ENCODE results near the gene USP13. TPM values are rescaled to one million over a fixed set of nuclear protein-coding genes. Genes with fewer than 3 reads are reported as not detected.

USP13 gene
- total RNA-seq, 1 experiment from 2014 or later: 22.7 TPM

GRCh38 chr3:179796421-179796820 is 143.6 kb downstream of the USP13 start:
- ATAC-seq (no peak), DNase-seq (ENCODE audit: low read depth, low spot score) (no peak)
- Histone ChIP-seq H3K27me3 (ENCODE audit: insufficient read depth, low read length) (no peaks in the 10 kb centered on the region), H3K79me2 (ENCODE audit: insufficient read depth, low read length) (no peaks in the 10 kb centered on the region), H2AFZ (ENCODE audit: low read depth, low read length, poor library complexity, severe bottlenecking) (no peak overlapping the region), H4K20me1 (ENCODE audit: insufficient read depth) (no peaks in the 10 kb centered on the region), H3K36me3 (ENCODE audit: control insufficient read depth in 1 of 2, insufficient read depth in 2 of 2, low read length in 2 of 2) (no peaks in the 10 kb centered on the region), H3K9ac (ENCODE audit: low read length) (no peak overlapping the region), H3K4me1 (ENCODE audit: control insufficient read depth in 1 of 2, insufficient read depth in 2 of 2, low read length in 2 of 2) (no peaks in the 10 kb centered on the region), H3K9me2 (ENCODE audit: insufficient read depth) (no peaks in the 10 kb centered on the region), H3K9me3 (ENCODE audit: control insufficient read depth in 1 of 2, insufficient read depth in 1 of 2, low read depth in 1 of 2, low read length in 2 of 2) (no peaks in the 10 kb centered on the region), H3K4me3 (replicated peaks in 1 of 2; ENCODE audit: low read depth in 1 of 2, low read length in 2 of 2) (no peak overlapping the region), H3K4me2 (ENCODE audit: low read length) (no peak overlapping the region), H3K27ac (ENCODE audit: low read depth, low read length) (no peak overlapping the region)
- ChIA-PET RAD21 (ENCODE audit: low non-redundant PET in 1 of 2, low total read pairs in 2 of 2, uncharacterized antibody in 2 of 2, unreplicated experiment in 2 of 2) (no interaction called here), CTCF (no interaction called here), POLR2A (no interaction called here)
- intact Hi-C loops (cut with micrococcal nuclease): no loop called here
- TF ChIP-seq ELF1 (IDR thresholded peaks at IDR 0.05; ENCODE audit: borderline replicate concordance, low read depth) (no peak), EGR1 (IDR thresholded peaks at IDR 0.05; ENCODE audit: low read depth) (no peak), SP1 (IDR thresholded peaks at IDR 0.05; ENCODE audit: low read depth) (no peak), YY1 (IDR thresholded peaks at IDR 0.05; ENCODE audit: extremely low read depth, insufficient replicate concordance, low read depth, low read length) (no peak)
- no TSS peak for BruUV-seq (replicated peaks)

DNA sequence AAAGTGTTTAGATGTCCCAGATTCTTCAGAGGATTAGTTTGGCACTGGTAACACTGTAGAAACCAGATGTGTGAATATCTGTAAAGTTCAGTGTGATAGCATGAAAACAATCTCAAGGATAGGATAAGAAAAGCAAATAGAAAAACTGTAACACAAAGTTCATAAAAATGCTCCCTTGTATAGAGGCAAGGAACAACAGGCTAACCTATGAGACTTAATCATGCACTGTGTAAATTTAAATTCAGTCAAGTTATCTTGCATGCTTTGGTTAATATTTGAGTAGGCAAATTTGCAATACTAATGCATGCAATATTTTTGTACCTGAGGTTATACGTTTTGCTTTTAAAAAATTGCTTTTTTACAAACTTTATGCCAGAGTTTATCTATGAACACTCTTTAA is 144.4 kb downstream of the USP13 start:
- no peak overlapping the region for H3K4me2 ChIP-seq (ENCODE audit: low read length)
- ATAC-seq: no peak
- no peaks in the 10 kb centered on the region for H4K20me1 ChIP-seq (ENCODE audit: insufficient read depth)
- ChIA-PET RAD21 (ENCODE audit: low non-redundant PET in 1 of 2, low total read pairs in 2 of 2, uncharacterized antibody in 2 of 2, unreplicated experiment in 2 of 2) (no interaction called here), POLR2A (no interaction called here), CTCF (no interaction called here)
- H3K9me3 ChIP-seq (ENCODE audit: control insufficient read depth in 1 of 2, insufficient read depth in 1 of 2, low read depth in 1 of 2, low read length in 2 of 2): no peaks in the 10 kb centered on the region
- no peak overlapping the region for H3K9ac ChIP-seq (ENCODE audit: low read length)
- H3K4me3 ChIP-seq (replicated peaks in 1 of 2; ENCODE audit: low read depth in 1 of 2, low read length in 2 of 2): no peak overlapping the region
- no peaks in the 10 kb centered on the region for H3K27me3 ChIP-seq (ENCODE audit: insufficient read depth, low read length)
- intact Hi-C loops (cut with micrococcal nuclease): no loop called here
- H2AFZ ChIP-seq (ENCODE audit: low read depth, low read length, poor library complexity, severe bottlenecking): no peak overlapping the region
- no peaks in the 10 kb centered on the region for H3K9me2 ChIP-seq (ENCODE audit: insufficient read depth)
- no peaks in the 10 kb centered on the region for H3K79me2 ChIP-seq (ENCODE audit: insufficient read depth, low read length)
- no TSS peak for BruUV-seq (replicated peaks)
- TF ChIP-seq, protein P1, sequence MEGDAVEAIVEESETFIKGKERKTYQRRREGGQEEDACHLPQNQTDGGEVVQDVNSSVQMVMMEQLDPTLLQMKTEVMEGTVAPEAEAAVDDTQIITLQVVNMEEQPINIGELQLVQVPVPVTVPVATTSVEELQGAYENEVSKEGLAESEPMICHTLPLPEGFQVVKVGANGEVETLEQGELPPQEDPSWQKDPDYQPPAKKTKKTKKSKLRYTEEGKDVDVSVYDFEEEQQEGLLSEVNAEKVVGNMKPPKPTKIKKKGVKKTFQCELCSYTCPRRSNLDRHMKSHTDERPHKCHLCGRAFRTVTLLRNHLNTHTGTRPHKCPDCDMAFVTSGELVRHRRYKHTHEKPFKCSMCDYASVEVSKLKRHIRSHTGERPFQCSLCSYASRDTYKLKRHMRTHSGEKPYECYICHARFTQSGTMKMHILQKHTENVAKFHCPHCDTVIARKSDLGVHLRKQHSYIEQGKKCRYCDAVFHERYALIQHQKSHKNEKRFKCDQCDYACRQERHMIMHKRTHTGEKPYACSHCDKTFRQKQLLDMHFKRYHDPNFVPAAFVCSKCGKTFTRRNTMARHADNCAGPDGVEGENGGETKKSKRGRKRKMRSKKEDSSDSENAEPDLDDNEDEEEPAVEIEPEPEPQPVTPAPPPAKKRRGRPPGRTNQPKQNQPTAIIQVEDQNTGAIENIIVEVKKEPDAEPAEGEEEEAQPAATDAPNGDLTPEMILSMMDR (IDR thresholded peaks at IDR 0.05 in 2 of 3, conservative IDR thresholded peaks at IDR 0.05 in 1 of 3; ENCODE audit: borderline replicate concordance in 1 of 3, insufficient read depth in 1 of 3, low read depth in 2 of 3, low read length in 2 of 3): no peak
- TF ChIP-seq EZH2 (IDR thresholded peaks at IDR 0.05): no peak
- TF ChIP-seq SIN3A (IDR thresholded peaks at IDR 0.05; ENCODE audit: low read depth): no peak
- TF ChIP-seq JUND (IDR thresholded peaks at IDR 0.05): no peak
- TF ChIP-seq ZFX (IDR thresholded peaks at IDR 0.05): no peak
- TF ChIP-seq POLR2AphosphoS5 (IDR thresholded peaks at IDR 0.05; ENCODE audit: low read depth, low read length): no peak
- TF ChIP-seq ZBTB33 (IDR thresholded peaks at IDR 0.05; ENCODE audit: extremely low read depth, insufficient replicate concordance, low read length): no peak
- TF ChIP-seq EZH2phosphoT487 (IDR thresholded peaks at IDR 0.05; ENCODE audit: borderline replicate concordance): no peak
- no peak for TF ChIP-seq ATF3 (IDR thresholded peaks at IDR 0.05)
- TF ChIP-seq SP1 (IDR thresholded peaks at IDR 0.05; ENCODE audit: low read depth): no peak
- TF ChIP-seq CBX3 (IDR thresholded peaks at IDR 0.05; ENCODE audit: low read depth): no peak
- no peak for TF ChIP-seq SRF (IDR thresholded peaks at IDR 0.05; ENCODE audit: low read depth)
- TF ChIP-seq RAD21 (IDR thresholded peaks at IDR 0.05; ENCODE audit: low read depth): no peak
- no peak for TF ChIP-seq POLR2A (IDR thresholded peaks at IDR 0.05; ENCODE audit: borderline replicate concordance, extremely low read depth, insufficient read depth, insufficient read length)
- TF ChIP-seq ZNF274 (IDR thresholded peaks at IDR 0.05; ENCODE audit: low read depth, low read length): no peak
- TF ChIP-seq CEBPB (IDR thresholded peaks at IDR 0.05; ENCODE audit: low read depth): no peak
- TF ChIP-seq TCF7L2 (IDR thresholded peaks at IDR 0.05; ENCODE audit: borderline replicate concordance, extremely low read depth, insufficient read depth, insufficient read length): no peak
- no peak overlapping the region for H3K27ac ChIP-seq (ENCODE audit: low read depth, low read length)
- H3K4me1 ChIP-seq (ENCODE audit: control insufficient read depth in 1 of 2, insufficient read depth in 2 of 2, low read length in 2 of 2): no peaks in the 10 kb centered on the region
- H3K36me3 ChIP-seq (ENCODE audit: control insufficient read depth in 1 of 2, insufficient read depth in 2 of 2, low read length in 2 of 2): no peaks in the 10 kb centered on the region
- no peak for DNase-seq (ENCODE audit: low read depth, low spot score)

Measured in HCT116 (cell line).